Hepatocyte (in vitro differentiated cells): ENCODE data around the gene PFN4. TPM values are rescaled to one million over a fixed set of nuclear protein-coding genes. Genes with fewer than 3 reads are reported as not detected.

Experiments
- DNase-seq: peaks from one replicate; pipeline ENCODE4 v3.0.0-alpha.2; 2016; ENCODE audit warnings: low spot score
- H2AFZ ChIP-seq: fragments of 200-600 bp; sonication (generic); 2 replicates; pipeline ENCODE4 v1.6.0; 2016; ENCODE audit warnings: antibody characterized with exemption, mild to moderate bottlenecking
- H3K27ac ChIP-seq: fragments of 200-600 bp; sonication (generic); 2 replicates; pipeline ENCODE4 v1.5.1; 2016; ENCODE audit warnings: mild to moderate bottlenecking
- H3K27me3 ChIP-seq: fragments of 200-600 bp; sonication (generic); 2 replicates; pipeline ENCODE4 v1.6.1; 2016
- H3K36me3 ChIP-seq: fragments of 200-600 bp; sonication (generic); replicated peaks from 2 replicates; pipeline ENCODE4 v1.5.1; 2016; ENCODE audit warnings: low read depth; ENCODE audit not compliant: insufficient read depth
- H3K4me1 ChIP-seq: fragments of 200-600 bp; sonication (generic); 2 replicates; pipeline ENCODE4 v1.5.1; 2016; ENCODE audit warnings: mild to moderate bottlenecking, moderate library complexity; ENCODE audit not compliant: insufficient read depth
- H3K4me2 ChIP-seq: fragments of 200-600 bp; sonication (generic); 2 replicates; pipeline ENCODE4 v1.6.0; 2016
- H3K4me3 ChIP-seq: fragments of 200-600 bp; sonication (generic); 2 replicates; pipeline ENCODE4 v1.5.1; 2016; ENCODE audit warnings: mild to moderate bottlenecking
- H3K79me2 ChIP-seq: fragments of 200-600 bp; sonication (generic); 2 replicates; pipeline ENCODE4 v1.6.0; 2017; ENCODE audit warnings: mild to moderate bottlenecking
- H3K9me2 ChIP-seq: fragments of 200-600 bp; sonication (generic); replicated peaks from 2 replicates; pipeline ENCODE4 v1.6.0; 2017; ENCODE audit warnings: mild to moderate bottlenecking; ENCODE audit not compliant: insufficient read depth
- H3K9me3 ChIP-seq: fragments of 200-600 bp; sonication (generic); 2 replicates; pipeline ENCODE4 v1.5.1; 2016; ENCODE audit warnings: low read depth, mild to moderate bottlenecking
- H4K20me1 ChIP-seq: fragments of 200-600 bp; sonication (generic); 2 replicates; pipeline ENCODE4 v1.6.0; 2016; ENCODE audit warnings: mild to moderate bottlenecking; ENCODE audit not compliant: insufficient read depth, poor library complexity, severe bottlenecking
- EZH2 ChIP-seq: fragments of 200-600 bp; sonication (generic); IDR thresholded peaks from 2 replicates; pipeline ENCODE4 v1.6.1; 2016; ENCODE audit warnings: antibody characterized with exemption, mild to moderate bottlenecking, borderline replicate concordance
- EZH2phosphoT487 ChIP-seq: fragments of 200-600 bp; sonication (generic); IDR thresholded peaks from one replicate; pipeline ENCODE4 v1.6.1; 2018; ENCODE audit warnings: antibody characterized with exemption, mild to moderate bottlenecking, low read depth, moderate library complexity; ENCODE audit not compliant: unreplicated experiment, severe bottlenecking
- WGBS: methylation state at CpG from one replicate; pipeline ENCODE4 v1.1.6; 2016; ENCODE audit warnings: low lambda C conversion rate; ENCODE audit errors: missing lambda C conversion rate; 5-methylcytosine and 5-hydroxymethylcytosine counted together
- polyA plus RNA-seq: library from polyadenylated mRNA; unstranded; fragments of >200 nt; fragmentation: Nextera tagmentation; extraction: Ambion mirVana; gene quantifications from 2 replicates; pipeline ENCODE4 v1.2.1, GENCODE V29; 2016
- total RNA-seq: library from RNA; depleted of rRNA; stranded (reverse); fragments of >200 nt; gene quantifications from 2 replicates; pipeline ENCODE4 v1.2.3, GENCODE V29; 2014
- TF ChIP-seq, protein P1 (sequence below): fragments of 200-600 bp; sonication (generic); IDR thresholded peaks from 2 replicates; pipeline ENCODE4 v1.5.1; 2016; ENCODE audit warnings: antibody characterized with exemption, mild to moderate bottlenecking; ENCODE audit not compliant: poor library complexity

The PFN4 gene
- total and polyA plus RNA-seq, 2 experiments from 2014 or later, result 1.2 to 1.7 TPM

DNA sequence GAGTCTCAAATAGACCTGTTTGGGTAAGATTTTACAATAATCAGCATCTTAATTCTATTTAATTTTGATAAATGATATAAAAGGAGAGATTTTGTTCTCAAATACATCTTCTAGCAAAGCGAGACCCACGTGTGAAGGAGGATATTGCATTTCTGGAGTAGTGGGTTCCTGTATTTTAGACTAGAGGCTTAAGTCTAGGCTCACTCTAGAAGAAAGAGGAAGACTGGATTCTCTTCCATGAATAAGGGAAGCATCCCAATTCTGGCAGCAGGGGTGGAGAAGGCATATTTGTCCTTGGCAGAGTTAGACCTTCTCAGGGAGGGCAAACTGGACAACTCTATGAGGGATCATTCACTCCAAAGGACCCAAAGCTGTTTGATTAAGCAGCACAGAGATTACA is 40.5 kb upstream of the PFN4 start:
- no peak for TF ChIP-seq EZH2
- no peak for TF ChIP-seq EZH2phosphoT487
- TF ChIP-seq, protein P1, sequence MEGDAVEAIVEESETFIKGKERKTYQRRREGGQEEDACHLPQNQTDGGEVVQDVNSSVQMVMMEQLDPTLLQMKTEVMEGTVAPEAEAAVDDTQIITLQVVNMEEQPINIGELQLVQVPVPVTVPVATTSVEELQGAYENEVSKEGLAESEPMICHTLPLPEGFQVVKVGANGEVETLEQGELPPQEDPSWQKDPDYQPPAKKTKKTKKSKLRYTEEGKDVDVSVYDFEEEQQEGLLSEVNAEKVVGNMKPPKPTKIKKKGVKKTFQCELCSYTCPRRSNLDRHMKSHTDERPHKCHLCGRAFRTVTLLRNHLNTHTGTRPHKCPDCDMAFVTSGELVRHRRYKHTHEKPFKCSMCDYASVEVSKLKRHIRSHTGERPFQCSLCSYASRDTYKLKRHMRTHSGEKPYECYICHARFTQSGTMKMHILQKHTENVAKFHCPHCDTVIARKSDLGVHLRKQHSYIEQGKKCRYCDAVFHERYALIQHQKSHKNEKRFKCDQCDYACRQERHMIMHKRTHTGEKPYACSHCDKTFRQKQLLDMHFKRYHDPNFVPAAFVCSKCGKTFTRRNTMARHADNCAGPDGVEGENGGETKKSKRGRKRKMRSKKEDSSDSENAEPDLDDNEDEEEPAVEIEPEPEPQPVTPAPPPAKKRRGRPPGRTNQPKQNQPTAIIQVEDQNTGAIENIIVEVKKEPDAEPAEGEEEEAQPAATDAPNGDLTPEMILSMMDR, result no peak
- H3K9me3 ChIP-seq, result peaks cover 4% of the 10 kb centered on the region
- no peak overlapping the region for H2AFZ ChIP-seq
- no peaks in the 10 kb centered on the region for H3K4me1 ChIP-seq
- DNase-seq, result no peak
- H3K4me2 ChIP-seq, result no peak overlapping the region
- H3K27me3 ChIP-seq, result no peaks in the 10 kb centered on the region
- H3K9me2 ChIP-seq, result no peaks in the 10 kb centered on the region
- H3K36me3 ChIP-seq, result no peaks in the 10 kb centered on the region
- H3K27ac ChIP-seq, result no peak overlapping the region
- H3K79me2 ChIP-seq, result no peaks in the 10 kb centered on the region
- 98% methylated on average over 2 of the region's 2 CpGs for WGBS
- no peaks in the 10 kb centered on the region for H4K20me1 ChIP-seq
- H3K4me3 ChIP-seq, result no peak overlapping the region

DNA sequence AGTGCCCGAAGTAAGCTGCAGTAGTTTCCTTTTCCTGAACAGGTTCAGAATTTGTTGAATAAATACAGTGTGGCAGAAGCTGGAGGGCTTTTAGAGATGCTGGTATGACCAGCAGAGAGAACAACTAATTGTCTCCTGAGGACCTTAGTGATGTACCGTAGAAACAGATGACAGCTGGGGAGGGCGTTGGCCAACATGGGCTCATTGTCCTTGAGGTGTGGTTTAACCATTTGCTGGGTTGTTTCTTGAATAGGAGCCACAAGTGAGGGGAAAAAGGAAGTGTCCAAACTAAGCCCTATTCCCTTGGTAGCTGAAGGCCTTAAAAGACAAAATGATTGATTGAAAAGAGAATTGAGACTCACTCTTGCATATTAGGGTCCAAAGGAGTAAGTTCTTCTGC is 40.1 kb upstream of the PFN4 start:
- Histone ChIP-seq H2AFZ (no peak overlapping the region), H3K79me2 (no peaks in the 10 kb centered on the region), H3K4me1 (no peaks in the 10 kb centered on the region), H3K9me2 (no peaks in the 10 kb centered on the region), H3K27me3 (no peaks in the 10 kb centered on the region), H3K4me3 (no peak overlapping the region), H3K36me3 (no peaks in the 10 kb centered on the region), H3K4me2 (no peak overlapping the region), H3K27ac (no peak overlapping the region), H4K20me1 (no peaks in the 10 kb centered on the region), H3K9me3 (peaks cover 4% of the 10 kb centered on the region)
- TF ChIP-seq, protein P1, result no peak
- TF ChIP-seq EZH2phosphoT487 (no peak), EZH2 (no peak)
- no peak for DNase-seq
- WGBS, result 62% methylated on average over 3 of the region's 3 CpGs

DNA sequence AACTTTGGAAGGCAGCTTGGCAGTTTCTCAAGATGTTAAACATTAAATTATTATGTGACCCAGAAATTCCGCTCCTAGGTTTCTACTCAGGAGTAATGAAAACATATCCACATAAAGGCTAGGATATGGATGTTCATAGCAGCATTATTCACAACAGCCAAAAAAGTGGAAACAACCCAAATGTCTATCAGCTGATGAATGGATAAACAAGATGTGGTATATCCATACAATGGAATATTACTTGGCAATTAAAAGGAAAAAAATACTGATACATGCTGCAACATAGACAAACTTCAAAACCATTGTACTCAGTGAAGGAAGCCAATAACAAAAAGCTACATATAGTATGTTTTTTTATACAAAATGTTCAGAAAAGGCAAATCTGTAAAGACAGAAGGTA is 39.4 kb upstream of the PFN4 start:
- Histone ChIP-seq H3K4me3 (no peak overlapping the region), H2AFZ (no peak overlapping the region), H3K27me3 (no peaks in the 10 kb centered on the region), H3K79me2 (no peaks in the 10 kb centered on the region), H3K36me3 (no peaks in the 10 kb centered on the region), H3K4me2 (no peak overlapping the region), H3K9me2 (no peaks in the 10 kb centered on the region), H4K20me1 (no peaks in the 10 kb centered on the region), H3K4me1 (no peaks in the 10 kb centered on the region), H3K9me3 (peaks cover 4% of the 10 kb centered on the region), H3K27ac (no peak overlapping the region)
- DNase-seq, result no peak
- 100% methylated on average over 1 of the region's 1 CpG for whole genome bisulfite sequencing
- TF ChIP-seq, protein P1, result no peak
- TF ChIP-seq EZH2 (no peak), EZH2phosphoT487 (no peak)

DNA sequence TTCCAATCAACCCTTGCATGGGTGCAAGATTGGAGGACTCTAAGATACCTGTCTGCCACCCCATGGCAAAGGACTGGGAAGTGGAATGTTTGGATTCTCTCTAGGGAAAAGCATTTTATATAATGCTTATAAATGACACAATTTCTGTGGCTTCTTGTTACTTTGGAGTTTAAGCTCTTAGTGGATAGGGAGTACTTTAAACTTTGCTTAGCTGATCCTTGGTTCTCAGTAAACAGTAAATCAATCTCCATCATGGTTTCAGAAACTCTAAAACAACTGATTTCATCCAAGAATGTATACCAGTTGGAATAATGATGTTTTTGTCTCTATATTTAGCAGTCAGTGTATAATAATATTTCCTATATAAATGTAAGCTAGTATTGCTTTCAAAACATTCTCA is 37.6 kb upstream of the PFN4 start:
- Histone ChIP-seq H3K79me2 (no peaks in the 10 kb centered on the region), H3K9me3 (peaks cover 4% of the 10 kb centered on the region), H3K4me2 (no peak overlapping the region), H4K20me1 (no peaks in the 10 kb centered on the region), H3K27ac (no peak overlapping the region), H3K4me1 (no peaks in the 10 kb centered on the region), H3K4me3 (no peak overlapping the region), H3K36me3 (no peaks in the 10 kb centered on the region), H3K27me3 (no peaks in the 10 kb centered on the region), H3K9me2 (no peaks in the 10 kb centered on the region), H2AFZ (no peak overlapping the region)
- no peak for DNase-seq
- TF ChIP-seq EZH2phosphoT487 (no peak), EZH2 (no peak)
- TF ChIP-seq, protein P1, result no peak
